ENCODE data around the gene MCC.

The MCC gene

DNA sequence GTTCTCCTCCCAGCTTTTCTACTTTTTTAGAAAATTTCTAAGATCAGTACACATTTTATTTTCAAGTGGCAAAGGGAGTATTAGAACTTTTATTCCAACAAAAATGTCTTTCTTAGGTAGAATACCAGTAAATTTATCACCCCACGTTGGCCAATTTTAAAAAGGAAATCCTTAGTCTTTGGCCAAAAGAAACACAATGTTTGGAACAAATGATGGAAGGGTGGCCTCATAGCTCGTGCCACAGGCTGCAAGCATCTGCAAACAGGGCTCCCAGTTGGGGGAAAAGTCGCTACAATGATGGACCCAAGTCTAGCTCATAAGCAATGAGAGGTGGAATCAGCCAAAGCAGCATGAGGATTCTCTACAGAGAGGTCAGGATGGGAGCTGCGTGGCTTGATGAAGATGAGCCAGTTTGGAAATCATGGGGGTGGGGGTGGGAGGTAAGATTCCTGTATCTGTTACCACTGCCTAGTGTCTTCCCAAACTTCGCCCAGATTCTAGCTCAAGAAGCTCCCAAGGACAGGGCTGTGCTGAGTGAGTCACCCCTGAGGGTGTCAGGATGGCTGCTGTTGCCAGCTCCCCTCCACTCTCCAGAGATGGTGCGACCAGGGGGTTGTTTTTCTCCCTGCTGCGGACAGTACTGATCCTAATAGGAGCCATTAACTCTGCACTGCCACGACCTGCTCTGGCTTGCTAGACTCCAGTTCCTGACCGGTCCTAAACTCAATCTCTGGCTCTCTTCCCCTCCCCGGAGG is 436.0 kb downstream of the MCC start:
- no peak overlapping the region for H3K4me3 ChIP-seq (ENCODE audit: low read depth, low read length)
- TF ChIP-seq, protein P1, sequence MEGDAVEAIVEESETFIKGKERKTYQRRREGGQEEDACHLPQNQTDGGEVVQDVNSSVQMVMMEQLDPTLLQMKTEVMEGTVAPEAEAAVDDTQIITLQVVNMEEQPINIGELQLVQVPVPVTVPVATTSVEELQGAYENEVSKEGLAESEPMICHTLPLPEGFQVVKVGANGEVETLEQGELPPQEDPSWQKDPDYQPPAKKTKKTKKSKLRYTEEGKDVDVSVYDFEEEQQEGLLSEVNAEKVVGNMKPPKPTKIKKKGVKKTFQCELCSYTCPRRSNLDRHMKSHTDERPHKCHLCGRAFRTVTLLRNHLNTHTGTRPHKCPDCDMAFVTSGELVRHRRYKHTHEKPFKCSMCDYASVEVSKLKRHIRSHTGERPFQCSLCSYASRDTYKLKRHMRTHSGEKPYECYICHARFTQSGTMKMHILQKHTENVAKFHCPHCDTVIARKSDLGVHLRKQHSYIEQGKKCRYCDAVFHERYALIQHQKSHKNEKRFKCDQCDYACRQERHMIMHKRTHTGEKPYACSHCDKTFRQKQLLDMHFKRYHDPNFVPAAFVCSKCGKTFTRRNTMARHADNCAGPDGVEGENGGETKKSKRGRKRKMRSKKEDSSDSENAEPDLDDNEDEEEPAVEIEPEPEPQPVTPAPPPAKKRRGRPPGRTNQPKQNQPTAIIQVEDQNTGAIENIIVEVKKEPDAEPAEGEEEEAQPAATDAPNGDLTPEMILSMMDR (IDR thresholded peaks at IDR 0.05; ENCODE audit: low read depth, low read length, missing control alignments): no peak
- DNase-seq (ENCODE audit: low read depth): no peak
- in situ Hi-C loops (cut with HindIII; ENCODE audit: low sequenced_read_pairs): no loop called here

DNA sequence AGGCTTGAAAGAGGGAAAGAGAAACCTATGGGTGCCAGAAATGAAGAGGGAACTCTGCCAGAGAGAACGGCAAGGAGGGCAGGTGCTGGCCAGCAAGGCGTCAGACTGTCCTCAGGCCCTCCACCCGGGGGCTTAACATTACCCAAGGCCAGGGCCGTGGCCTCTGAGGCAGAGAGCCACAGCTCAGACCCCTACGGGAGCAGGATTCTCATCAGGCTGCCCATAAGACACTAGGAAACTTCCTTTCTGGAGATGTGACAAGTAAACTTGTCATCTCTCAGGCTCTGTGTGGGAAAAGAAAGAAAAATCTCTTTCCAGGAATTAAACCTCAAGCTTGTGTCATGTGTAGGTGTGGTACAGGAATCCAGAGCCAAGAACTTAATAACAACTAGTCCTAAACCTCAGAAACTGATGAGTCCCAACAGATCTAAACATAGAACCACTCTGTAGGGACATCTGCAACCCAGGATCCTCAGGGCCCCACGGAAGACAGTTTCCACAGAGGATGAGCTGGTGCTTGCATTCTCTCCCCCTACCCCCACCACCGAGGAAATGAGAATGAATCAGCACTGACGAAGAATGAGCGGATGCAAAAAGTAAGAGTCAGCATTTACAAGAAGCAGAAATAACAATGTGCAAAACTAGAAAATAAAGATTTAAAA is 437.4 kb downstream of the MCC start:
- peak; percentile 57 for DNase-seq (ENCODE audit: low read depth)
- in situ Hi-C loops (cut with HindIII; ENCODE audit: low sequenced_read_pairs): no loop called here
- TF ChIP-seq, protein P1 (IDR thresholded peaks at IDR 0.05; ENCODE audit: low read depth, low read length, missing control alignments): no peak
- no peak overlapping the region for H3K4me3 ChIP-seq (ENCODE audit: low read depth, low read length)

DNA sequence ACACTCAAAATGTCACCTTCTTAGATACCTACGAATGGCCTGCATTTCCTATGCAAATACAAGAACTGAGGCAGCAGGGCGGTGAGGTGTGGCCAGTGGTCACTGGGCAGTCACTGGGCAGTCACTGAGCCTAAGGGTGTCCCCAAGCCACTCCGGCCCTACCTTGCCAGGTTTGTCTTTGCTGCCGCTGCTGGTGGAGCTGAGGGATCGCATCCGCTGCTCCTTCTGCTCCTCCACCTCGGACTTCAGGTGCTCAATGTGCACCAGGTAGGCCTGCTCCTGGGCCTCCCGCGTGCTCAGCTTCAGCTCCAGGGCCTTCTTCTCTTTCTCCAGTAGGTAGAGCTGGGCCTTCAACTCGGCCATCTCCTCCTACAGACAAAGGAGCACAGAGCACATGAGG is 439.3 kb downstream of the MCC start:
- H3K4me3 ChIP-seq (ENCODE audit: low read depth, low read length): no peak overlapping the region
- TF ChIP-seq, protein P1 (IDR thresholded peaks at IDR 0.05; ENCODE audit: low read depth, low read length, missing control alignments): no peak
- DNase-seq (ENCODE audit: low read depth): no peak
- in situ Hi-C loops (cut with HindIII; ENCODE audit: low sequenced_read_pairs): no loop called here

DNA sequence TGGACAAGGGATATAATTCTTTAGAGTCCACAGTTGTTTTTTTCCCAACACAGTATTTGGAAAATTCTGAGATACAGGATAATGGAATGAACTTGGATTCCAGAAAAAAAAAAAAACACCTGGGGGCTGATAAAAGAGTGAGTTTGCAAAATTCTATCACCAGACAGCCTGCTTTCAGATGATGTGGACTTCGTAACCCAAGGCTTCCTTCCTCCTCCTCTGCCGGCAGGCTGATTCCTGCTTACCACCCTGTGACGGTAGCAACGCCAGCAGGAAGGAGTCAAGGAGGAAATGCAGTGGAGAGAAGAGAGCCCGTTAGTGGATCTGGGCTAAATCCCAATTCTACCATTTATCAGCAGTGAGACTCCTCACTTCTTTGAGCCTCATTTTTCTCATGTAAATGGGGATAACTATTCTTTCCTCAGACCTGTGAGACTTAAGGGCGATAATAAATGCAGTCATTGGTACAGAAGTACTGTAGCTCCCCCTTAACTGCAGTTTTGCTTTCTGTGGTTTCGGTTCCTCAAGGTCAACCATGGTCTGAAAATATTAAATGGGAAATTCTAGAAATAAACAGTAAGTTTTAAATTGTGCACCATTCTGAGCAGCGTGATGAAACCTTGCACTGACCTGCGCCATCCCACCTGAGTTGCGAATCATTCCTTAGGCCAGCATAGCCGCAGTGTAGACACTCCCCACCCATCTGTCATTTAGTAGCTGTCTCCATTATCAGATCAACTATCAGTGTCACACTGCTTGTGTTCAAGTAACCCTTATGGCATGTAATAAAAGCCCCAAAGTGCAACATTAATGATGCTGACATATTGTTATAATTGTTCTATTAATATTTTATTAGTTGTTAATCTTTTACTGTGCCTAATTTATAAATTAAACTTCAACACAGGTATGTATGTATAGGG is 440.3 kb downstream of the MCC start:
- TF ChIP-seq, protein P1 (IDR thresholded peaks at IDR 0.05; ENCODE audit: low read depth, low read length, missing control alignments): no peak
- in situ Hi-C loops (cut with HindIII; ENCODE audit: low sequenced_read_pairs): no loop called here
- DNase-seq (ENCODE audit: low read depth): no peak
- no peak overlapping the region for H3K4me3 ChIP-seq (ENCODE audit: low read depth, low read length)

DNA sequence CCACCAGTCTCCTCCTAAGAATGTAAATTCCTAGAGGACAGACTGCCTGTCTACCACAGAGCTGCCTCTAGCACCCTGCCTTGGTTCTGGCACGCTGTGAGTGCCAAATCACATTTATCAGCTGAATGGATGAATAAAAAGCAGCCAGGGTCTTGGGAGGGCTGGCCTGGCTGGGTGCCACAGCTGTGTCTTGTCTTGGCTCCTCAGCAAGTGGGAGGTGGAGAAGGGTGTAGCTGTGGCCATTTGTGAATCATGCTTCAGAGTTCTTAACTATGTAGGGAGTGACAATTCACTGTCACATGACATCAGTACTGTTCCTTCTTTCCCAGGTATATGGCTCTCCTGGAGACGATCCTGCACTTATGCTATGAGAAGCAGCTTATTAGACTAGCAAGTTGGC is 441.0 kb downstream of the MCC start:
- DNase-seq (ENCODE audit: low read depth): no peak
- in situ Hi-C loops (cut with HindIII; ENCODE audit: low sequenced_read_pairs): no loop called here
- TF ChIP-seq, protein P1 (IDR thresholded peaks at IDR 0.05; ENCODE audit: low read depth, low read length, missing control alignments): no peak
- no peak overlapping the region for H3K4me3 ChIP-seq (ENCODE audit: low read depth, low read length)

DNA sequence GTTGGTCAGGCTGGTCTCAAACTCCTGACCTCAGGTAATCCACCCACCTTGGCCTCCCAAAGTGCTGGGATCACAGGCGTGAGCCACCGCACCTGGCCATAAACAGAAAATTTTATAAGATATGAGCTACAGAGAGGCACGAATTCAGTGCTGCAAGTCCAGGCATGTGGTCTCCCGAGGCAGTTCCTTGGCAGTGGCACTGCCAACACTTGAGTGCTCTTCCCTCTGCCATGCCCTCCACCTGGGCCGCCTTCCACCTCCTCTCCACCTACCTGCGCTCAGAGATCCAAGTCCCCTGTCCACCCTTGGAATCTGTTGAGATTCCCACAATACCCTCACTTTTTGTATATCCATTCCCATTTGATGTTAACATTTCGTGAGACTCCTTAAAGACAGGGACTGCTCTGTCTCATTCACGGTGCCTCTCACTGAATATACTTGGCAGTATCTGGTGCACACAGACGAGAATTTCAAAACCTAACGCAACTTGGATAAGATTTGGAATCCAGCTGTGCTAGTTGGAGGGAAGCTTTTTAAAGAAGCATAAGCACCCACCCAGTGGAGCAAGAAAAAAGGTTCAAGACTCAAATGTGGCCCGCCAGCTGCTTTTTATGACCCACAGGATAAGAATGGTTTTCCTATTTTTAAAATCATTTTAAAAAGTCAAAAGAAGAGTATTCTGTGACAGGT is 443.3 kb downstream of the MCC start:
- TF ChIP-seq, protein P1 (IDR thresholded peaks at IDR 0.05; ENCODE audit: low read depth, low read length, missing control alignments): no peak
- H3K4me3 ChIP-seq (ENCODE audit: low read depth, low read length): no peak overlapping the region
- in situ Hi-C loops (cut with HindIII; ENCODE audit: low sequenced_read_pairs): no loop called here
- DNase-seq (ENCODE audit: low read depth): no peak

Data from astrocyte of the cerebellum (primary cell).